ENCODE measurements around the gene IL1RAPL1. TPM values are rescaled to one million over a fixed set of nuclear protein-coding genes. Genes with fewer than 3 reads are reported as not detected.
"Not testable (repeated sequence)": the region's sequence is repeated elsewhere in the genome, so short reads cannot be mapped to it uniquely, and the experiment has no call there.

Gene IL1RAPL1
- total and polyA plus RNA-seq, 2 donors (not counting 1 experiment from before 2014, with no cell fraction given): 0.25 to 2.8 TPM

DNA sequence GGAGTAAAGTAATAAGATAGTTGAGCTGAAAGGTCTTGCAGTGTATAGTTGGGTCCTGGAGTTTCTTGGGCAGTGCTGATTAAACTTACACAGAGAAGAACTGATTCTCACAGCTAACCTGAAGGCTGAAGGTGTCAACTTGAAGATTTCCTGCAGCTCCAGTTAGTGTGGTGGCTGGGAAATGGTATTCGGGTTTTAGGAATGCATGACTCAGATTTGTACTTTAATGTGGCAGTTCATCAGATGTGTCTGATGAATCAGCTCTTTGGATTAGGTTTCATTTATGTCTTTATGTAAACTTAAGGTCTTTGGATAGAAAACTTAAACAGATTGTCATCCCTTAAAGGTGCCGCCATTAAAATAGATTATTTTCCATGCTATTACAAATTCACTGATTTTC, 200.0 kb downstream of the IL1RAPL1 start:
- no peaks in the 10 kb centered on the region for H3K27me3 ChIP-seq (ENCODE audit: control insufficient read depth, insufficient read depth, low read length)
- H3K4me2 ChIP-seq (ENCODE audit: extremely low read depth, insufficient read depth, low read length): no peak overlapping the region
- H2AFZ ChIP-seq (ENCODE audit: low read length): no peak overlapping the region
- no peak overlapping the region for H3K4me3 ChIP-seq (replicated peaks in 1 of 4; ENCODE audit: control extremely low read depth in 1 of 4, insufficient read depth in 1 of 4, low read depth in 3 of 4, low read length in 4 of 4)
- TF ChIP-seq, protein P1, sequence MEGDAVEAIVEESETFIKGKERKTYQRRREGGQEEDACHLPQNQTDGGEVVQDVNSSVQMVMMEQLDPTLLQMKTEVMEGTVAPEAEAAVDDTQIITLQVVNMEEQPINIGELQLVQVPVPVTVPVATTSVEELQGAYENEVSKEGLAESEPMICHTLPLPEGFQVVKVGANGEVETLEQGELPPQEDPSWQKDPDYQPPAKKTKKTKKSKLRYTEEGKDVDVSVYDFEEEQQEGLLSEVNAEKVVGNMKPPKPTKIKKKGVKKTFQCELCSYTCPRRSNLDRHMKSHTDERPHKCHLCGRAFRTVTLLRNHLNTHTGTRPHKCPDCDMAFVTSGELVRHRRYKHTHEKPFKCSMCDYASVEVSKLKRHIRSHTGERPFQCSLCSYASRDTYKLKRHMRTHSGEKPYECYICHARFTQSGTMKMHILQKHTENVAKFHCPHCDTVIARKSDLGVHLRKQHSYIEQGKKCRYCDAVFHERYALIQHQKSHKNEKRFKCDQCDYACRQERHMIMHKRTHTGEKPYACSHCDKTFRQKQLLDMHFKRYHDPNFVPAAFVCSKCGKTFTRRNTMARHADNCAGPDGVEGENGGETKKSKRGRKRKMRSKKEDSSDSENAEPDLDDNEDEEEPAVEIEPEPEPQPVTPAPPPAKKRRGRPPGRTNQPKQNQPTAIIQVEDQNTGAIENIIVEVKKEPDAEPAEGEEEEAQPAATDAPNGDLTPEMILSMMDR (conservative IDR thresholded peaks at IDR 0.05 in 1 of 2, IDR thresholded peaks at IDR 0.05 in 1 of 2; ENCODE audit: low read depth in 1 of 2, low read length in 2 of 2): no peak
- TF ChIP-seq EZH2 (IDR thresholded peaks at IDR 0.05; ENCODE audit: low read length, missing control alignments): no peak
- H4K20me1 ChIP-seq (ENCODE audit: control insufficient read depth, extremely low read depth, insufficient read depth, low read length): no peaks in the 10 kb centered on the region
- H3K4me1 ChIP-seq (ENCODE audit: control insufficient read depth, extremely low read depth, insufficient read depth, low read length): no peaks in the 10 kb centered on the region
- H3K9ac ChIP-seq (ENCODE audit: insufficient read depth, low read length): no peak overlapping the region
- no peaks in the 10 kb centered on the region for H3K36me3 ChIP-seq (ENCODE audit: control insufficient read depth, insufficient read depth, low read length)
- H3K9me3 ChIP-seq (ENCODE audit: control insufficient read depth, insufficient read depth, low read depth, low read length): no peaks in the 10 kb centered on the region
- no peak overlapping the region for H3K27ac ChIP-seq (ENCODE audit: insufficient read depth, low read length)
- DNase-seq (ENCODE audit: low read depth in 2 of 2): peak; percentile 80 to 86
- no peaks in the 10 kb centered on the region for H3K79me2 ChIP-seq (ENCODE audit: control insufficient read depth, insufficient read depth, low read length)

GRCh38 chrX:28800671-28801070, 213.4 kb downstream of the IL1RAPL1 start:
- not testable (repeated sequence) for H3K4me1 ChIP-seq (ENCODE audit: control insufficient read depth, extremely low read depth, insufficient read depth, low read length); H3K79me2 ChIP-seq (ENCODE audit: control insufficient read depth, insufficient read depth, low read length)

DNA sequence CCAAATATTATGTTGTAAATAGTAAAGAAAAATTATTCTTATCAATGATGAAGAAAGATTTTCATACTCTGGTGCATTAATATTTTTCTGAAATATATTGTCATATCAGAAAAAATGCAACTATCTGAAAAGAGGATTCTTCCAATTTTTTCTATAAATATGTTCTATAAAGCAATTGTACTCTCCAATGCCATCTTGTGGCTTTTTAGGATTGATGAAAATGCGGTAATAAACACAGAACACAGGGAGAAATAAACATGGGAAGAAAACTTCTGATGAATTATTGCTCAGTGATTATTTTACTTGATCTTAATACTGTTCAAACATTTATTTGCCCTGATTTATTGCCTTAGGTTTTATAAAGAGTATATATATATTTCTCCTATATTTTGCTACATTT, 215.4 kb downstream of the IL1RAPL1 start:
- Histone ChIP-seq H3K4me1 (ENCODE audit: control insufficient read depth, extremely low read depth, insufficient read depth, low read length) (no peaks in the 10 kb centered on the region), H3K9ac (ENCODE audit: insufficient read depth, low read length) (no peak overlapping the region), H3K27ac (ENCODE audit: insufficient read depth, low read length) (no peak overlapping the region), H3K79me2 (ENCODE audit: control insufficient read depth, insufficient read depth, low read length) (no peaks in the 10 kb centered on the region), H3K9me3 (ENCODE audit: control insufficient read depth, insufficient read depth, low read depth, low read length) (no peaks in the 10 kb centered on the region), H4K20me1 (ENCODE audit: control insufficient read depth, extremely low read depth, insufficient read depth, low read length) (no peaks in the 10 kb centered on the region), H3K4me2 (ENCODE audit: extremely low read depth, insufficient read depth, low read length) (no peak overlapping the region), H3K36me3 (ENCODE audit: control insufficient read depth, insufficient read depth, low read length) (no peaks in the 10 kb centered on the region), H3K4me3 (replicated peaks in 1 of 4; ENCODE audit: control extremely low read depth in 1 of 4, insufficient read depth in 1 of 4, low read depth in 3 of 4, low read length in 4 of 4) (no peak overlapping the region), H3K27me3 (ENCODE audit: control insufficient read depth, insufficient read depth, low read length) (no peaks in the 10 kb centered on the region), H2AFZ (ENCODE audit: low read length) (no peak overlapping the region)
- TF ChIP-seq EZH2 (IDR thresholded peaks at IDR 0.05; ENCODE audit: low read length, missing control alignments): no peak
- TF ChIP-seq, protein P1 (conservative IDR thresholded peaks at IDR 0.05 in 1 of 2, IDR thresholded peaks at IDR 0.05 in 1 of 2; ENCODE audit: low read depth in 1 of 2, low read length in 2 of 2): peak in 1 of 2 donors; percentile 29
- peak in 1 of 2 donors; percentile 20 for DNase-seq (ENCODE audit: low read depth in 2 of 2)

More at GRCh38 chrX:28800671-28801070, 213.4 kb downstream of the IL1RAPL1 start:
- not testable (repeated sequence) for H3K27ac ChIP-seq (ENCODE audit: insufficient read depth, low read length); DNase-seq (ENCODE audit: low read depth in 2 of 2); H2AFZ ChIP-seq (ENCODE audit: low read length); H3K9ac ChIP-seq (ENCODE audit: insufficient read depth, low read length); H4K20me1 ChIP-seq (ENCODE audit: control insufficient read depth, extremely low read depth, insufficient read depth, low read length); H3K36me3 ChIP-seq (ENCODE audit: control insufficient read depth, insufficient read depth, low read length); H3K9me3 ChIP-seq (ENCODE audit: control insufficient read depth, insufficient read depth, low read depth, low read length); H3K4me2 ChIP-seq (ENCODE audit: extremely low read depth, insufficient read depth, low read length); H3K27me3 ChIP-seq (ENCODE audit: control insufficient read depth, insufficient read depth, low read length); H3K4me3 ChIP-seq (replicated peaks in 1 of 4; ENCODE audit: control extremely low read depth in 1 of 4, insufficient read depth in 1 of 4, low read depth in 3 of 4, low read length in 4 of 4)

All from fibroblast of lung (primary cell).